Panc1 (cell line): ENCODE results near the gene PLET1. TPM values are rescaled to one million over a fixed set of nuclear protein-coding genes. Genes with fewer than 3 reads are reported as not detected.

ENCODE experiments used
- ATAC-seq: fragments of 200-7000 bp; cut with Tn5 transposase; 2 replicates; pipeline ENCODE4 v1.9.1; 2020; ENCODE audit warnings: mild to moderate bottlenecking, moderate library complexity
- BruUV-seq: library from RNA; stranded (reverse); fragments of 400-500 nt; replicated peaks from 2 replicates; lab custom pipeline; 2021; lab: Mats Ljungman, UMichigan
- CTCF ChIA-PET: fragments of 300-600 bp; sonication (Branson Sonifier 250); formaldehyde crosslinking; loops from one replicate; lab custom pipeline; 2022; ENCODE audit warnings: antibody characterized with exemption; lab: Charles Lee
- POLR2A ChIA-PET: fragments of 300-600 bp; sonication (Branson Sonifier 250); formaldehyde crosslinking; loops from one replicate; lab custom pipeline; 2022; ENCODE audit warnings: antibody characterized with exemption; lab: Charles Lee
- DNase-seq: peaks from one replicate; pipeline ENCODE4 v3.0.0-alpha.2; 2010; ENCODE audit warnings: low read depth, low spot score
- H3K27ac ChIP-seq: 2 replicates; pipeline ENCODE4 v1.5.1; 2011; ENCODE audit warnings: mild to moderate bottlenecking, low read length, inconsistent platforms
- H3K27me3 ChIP-seq: fragments of 200-500 bp; sonication (Bioruptor generic); 2 replicates; pipeline ENCODE4 v1.6.0; 2014; ENCODE audit warnings: low read length, inconsistent platforms; ENCODE audit not compliant: control insufficient read depth, insufficient read depth
- H3K36me3 ChIP-seq: fragments of 200-500 bp; sonication (Bioruptor generic); 2 replicates; pipeline ENCODE4 v1.5.1; 2014; ENCODE audit warnings: inconsistent platforms, mild to moderate bottlenecking, low read length, moderate library complexity; ENCODE audit not compliant: control insufficient read depth, insufficient read depth
- H3K4me1 ChIP-seq: 2 replicates; pipeline ENCODE4 v1.5.1; 2011; ENCODE audit warnings: inconsistent platforms, mild to moderate bottlenecking, low read length, moderate library complexity; ENCODE audit not compliant: control insufficient read depth, insufficient read depth
- H3K4me3 ChIP-seq, 2 experiments: 2 replicates each; pipeline ENCODE4 v1.5.1; 2011 to 2012; ENCODE audit warnings: low read depth in 2 of 2, low read length in 2 of 2, mild to moderate bottlenecking in 2 of 2, inconsistent platforms in 1 of 2, moderate library complexity in 1 of 2
- H3K9me3 ChIP-seq: fragments of 200-500 bp; sonication (Bioruptor generic); 2 replicates; pipeline ENCODE4 v1.5.1; 2014; ENCODE audit warnings: low read depth, mild to moderate bottlenecking, inconsistent platforms, low read length, moderate library complexity; ENCODE audit not compliant: control insufficient read depth, insufficient read depth
- POLR2AphosphoS5 ChIP-seq: IDR thresholded peaks from 2 replicates; pipeline ENCODE4 v1.6.1; 2012; ENCODE audit warnings: mild to moderate bottlenecking, low read depth, low read length, moderate library complexity
- SIN3A ChIP-seq: IDR thresholded peaks from 2 replicates; pipeline ENCODE4 v1.6.1; 2012; ENCODE audit warnings: low read depth, mild to moderate bottlenecking, low read length, moderate library complexity, borderline replicate concordance; ENCODE audit not compliant: insufficient read depth
- TCF7L2 ChIP-seq: IDR thresholded peaks from 2 replicates; pipeline ENCODE4 v1.6.1; 2011; ENCODE audit warnings: mild to moderate bottlenecking, low read depth, low read length, inconsistent platforms
- in situ Hi-C: cut with HindIII; loops from 2 replicates; pipeline ENCODE4 v1.10.0; 2016; ENCODE audit warnings: low sequenced_read_pairs, low pct_unique_long_range_greater_than_20kb
- intact Hi-C: fragments of 100-400 bp; cut with micrococcal nuclease; formaldehyde crosslinking; loops from one replicate; pipeline ENCODE4 v1.10.0; 2022; ENCODE audit not compliant: unreplicated experiment
- total RNA-seq: library from RNA; stranded (reverse); gene quantifications from one replicate; pipeline ENCODE4 v1.2.1, GENCODE V29; 2021; ENCODE audit not compliant: unreplicated experiment
- TF ChIP-seq, protein P1 (sequence below), 2 experiments: IDR thresholded peaks; 2 replicates each; pipeline ENCODE4 v1.6.1; 2011 to 2012; ENCODE audit warnings: low read depth in 2 of 2, control low read depth in 1 of 2, low read length in 1 of 2, mild to moderate bottlenecking in 1 of 2, moderate library complexity in 1 of 2; ENCODE audit not compliant: insufficient read depth in 1 of 2
- TF ChIP-seq, protein P2 (sequence below): fragments of 450-650 bp; IDR thresholded peaks from 2 replicates; pipeline ENCODE4 v1.5.1; 2017; ENCODE audit warnings: mild to moderate bottlenecking

Gene PLET1
- total RNA-seq, 1 experiment from 2014 or later, result not detected

- ATAC-seq (peak; percentile 98), DNase-seq (peak; percentile 78)
- POLR2A ChIA-PET, result no interaction called here
- H3K27ac ChIP-seq, result no peak overlapping the region
- H3K9me3 ChIP-seq, result no peaks in the 10 kb centered on the region
- H3K36me3 ChIP-seq, result no peaks in the 10 kb centered on the region
- H3K4me3 ChIP-seq, result no peak overlapping the region
- in situ Hi-C loops, result no loop called here
- TF ChIP-seq TCF7L2 (no peak), POLR2AphosphoS5 (no peak), SIN3A (no peak)
- TF ChIP-seq, protein P1, sequence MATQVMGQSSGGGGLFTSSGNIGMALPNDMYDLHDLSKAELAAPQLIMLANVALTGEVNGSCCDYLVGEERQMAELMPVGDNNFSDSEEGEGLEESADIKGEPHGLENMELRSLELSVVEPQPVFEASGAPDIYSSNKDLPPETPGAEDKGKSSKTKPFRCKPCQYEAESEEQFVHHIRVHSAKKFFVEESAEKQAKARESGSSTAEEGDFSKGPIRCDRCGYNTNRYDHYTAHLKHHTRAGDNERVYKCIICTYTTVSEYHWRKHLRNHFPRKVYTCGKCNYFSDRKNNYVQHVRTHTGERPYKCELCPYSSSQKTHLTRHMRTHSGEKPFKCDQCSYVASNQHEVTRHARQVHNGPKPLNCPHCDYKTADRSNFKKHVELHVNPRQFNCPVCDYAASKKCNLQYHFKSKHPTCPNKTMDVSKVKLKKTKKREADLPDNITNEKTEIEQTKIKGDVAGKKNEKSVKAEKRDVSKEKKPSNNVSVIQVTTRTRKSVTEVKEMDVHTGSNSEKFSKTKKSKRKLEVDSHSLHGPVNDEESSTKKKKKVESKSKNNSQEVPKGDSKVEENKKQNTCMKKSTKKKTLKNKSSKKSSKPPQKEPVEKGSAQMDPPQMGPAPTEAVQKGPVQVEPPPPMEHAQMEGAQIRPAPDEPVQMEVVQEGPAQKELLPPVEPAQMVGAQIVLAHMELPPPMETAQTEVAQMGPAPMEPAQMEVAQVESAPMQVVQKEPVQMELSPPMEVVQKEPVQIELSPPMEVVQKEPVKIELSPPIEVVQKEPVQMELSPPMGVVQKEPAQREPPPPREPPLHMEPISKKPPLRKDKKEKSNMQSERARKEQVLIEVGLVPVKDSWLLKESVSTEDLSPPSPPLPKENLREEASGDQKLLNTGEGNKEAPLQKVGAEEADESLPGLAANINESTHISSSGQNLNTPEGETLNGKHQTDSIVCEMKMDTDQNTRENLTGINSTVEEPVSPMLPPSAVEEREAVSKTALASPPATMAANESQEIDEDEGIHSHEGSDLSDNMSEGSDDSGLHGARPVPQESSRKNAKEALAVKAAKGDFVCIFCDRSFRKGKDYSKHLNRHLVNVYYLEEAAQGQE (IDR thresholded peaks at IDR 0.05; ENCODE audit: insufficient read depth in 1 of 2, low read depth in 2 of 2, low read length in 1 of 2), result no peak
- TF ChIP-seq, protein P2, sequence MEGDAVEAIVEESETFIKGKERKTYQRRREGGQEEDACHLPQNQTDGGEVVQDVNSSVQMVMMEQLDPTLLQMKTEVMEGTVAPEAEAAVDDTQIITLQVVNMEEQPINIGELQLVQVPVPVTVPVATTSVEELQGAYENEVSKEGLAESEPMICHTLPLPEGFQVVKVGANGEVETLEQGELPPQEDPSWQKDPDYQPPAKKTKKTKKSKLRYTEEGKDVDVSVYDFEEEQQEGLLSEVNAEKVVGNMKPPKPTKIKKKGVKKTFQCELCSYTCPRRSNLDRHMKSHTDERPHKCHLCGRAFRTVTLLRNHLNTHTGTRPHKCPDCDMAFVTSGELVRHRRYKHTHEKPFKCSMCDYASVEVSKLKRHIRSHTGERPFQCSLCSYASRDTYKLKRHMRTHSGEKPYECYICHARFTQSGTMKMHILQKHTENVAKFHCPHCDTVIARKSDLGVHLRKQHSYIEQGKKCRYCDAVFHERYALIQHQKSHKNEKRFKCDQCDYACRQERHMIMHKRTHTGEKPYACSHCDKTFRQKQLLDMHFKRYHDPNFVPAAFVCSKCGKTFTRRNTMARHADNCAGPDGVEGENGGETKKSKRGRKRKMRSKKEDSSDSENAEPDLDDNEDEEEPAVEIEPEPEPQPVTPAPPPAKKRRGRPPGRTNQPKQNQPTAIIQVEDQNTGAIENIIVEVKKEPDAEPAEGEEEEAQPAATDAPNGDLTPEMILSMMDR, result peak; percentile 88
- 0 out of 2 replicates have a peak, but pooled peaks cover 4% of the 10 kb centered on the region for H3K4me1 ChIP-seq
- H3K27me3 ChIP-seq, result no peaks in the 10 kb centered on the region
- BruUV-seq, result no TSS peak
- intact Hi-C loops, result loop anchor here (1.0 to 10.0 kb wide), 2 partner anchors 61 to 1065 kb away; no protein-coding TSS in a partner anchor
- CTCF ChIA-PET, result interaction anchor here (0.9 to 3.5 kb wide), 4 partner anchors 27 to 61 kb away, joined by 3 to 58 read pairs (median 5); no protein-coding TSS in a partner anchor
Observed at GRCh38 chr11:112219476-112220232, 41.0 kb downstream of the PLET1 start.

GRCh38 chr11:112216561-112217105, 44.0 kb downstream of the PLET1 start:
- ChIA-PET CTCF (no interaction called here), POLR2A (no interaction called here)
- no peak for TF ChIP-seq TCF7L2
- TF ChIP-seq, protein P2, result no peak
- no peak for TF ChIP-seq POLR2AphosphoS5
- no peak for TF ChIP-seq SIN3A
- TF ChIP-seq, protein P1 (IDR thresholded peaks at IDR 0.05; ENCODE audit: insufficient read depth in 1 of 2, low read depth in 2 of 2, low read length in 1 of 2), result no peak
- Histone ChIP-seq H3K4me3 (no peak overlapping the region), H3K4me1 (0 out of 2 replicates have a peak, but pooled peaks cover 4% of the 10 kb centered on the region), H3K36me3 (no peaks in the 10 kb centered on the region), H3K27me3 (no peaks in the 10 kb centered on the region), H3K27ac (no peak overlapping the region), H3K9me3 (no peaks in the 10 kb centered on the region)
- in situ Hi-C loops (no loop called here), intact Hi-C loops (no loop called here)
- no peak for DNase-seq
- no peak for ATAC-seq
- BruUV-seq, result no TSS peak
